Stimulated activated CD8-positive, alpha-beta memory T cell treated with anti-CD3 and anti-CD28 coated beads, Interleukin-12 subunit alpha, Interleukin-12 subunit beta, amount 100 ng/mL, for 1 hour (primary cell): ENCODE results near the gene HOXC12.

ENCODE experiments used
- DNase-seq: peaks from one replicate; pipeline ENCODE4 v3.0.0-alpha.2; 2020; ENCODE audit warnings: low read depth

HOXC12 gene, protein sequence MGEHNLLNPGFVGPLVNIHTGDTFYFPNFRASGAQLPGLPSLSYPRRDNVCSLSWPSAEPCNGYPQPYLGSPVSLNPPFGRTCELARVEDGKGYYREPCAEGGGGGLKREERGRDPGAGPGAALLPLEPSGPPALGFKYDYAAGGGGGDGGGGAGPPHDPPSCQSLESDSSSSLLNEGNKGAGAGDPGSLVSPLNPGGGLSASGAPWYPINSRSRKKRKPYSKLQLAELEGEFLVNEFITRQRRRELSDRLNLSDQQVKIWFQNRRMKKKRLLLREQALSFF

DNA sequence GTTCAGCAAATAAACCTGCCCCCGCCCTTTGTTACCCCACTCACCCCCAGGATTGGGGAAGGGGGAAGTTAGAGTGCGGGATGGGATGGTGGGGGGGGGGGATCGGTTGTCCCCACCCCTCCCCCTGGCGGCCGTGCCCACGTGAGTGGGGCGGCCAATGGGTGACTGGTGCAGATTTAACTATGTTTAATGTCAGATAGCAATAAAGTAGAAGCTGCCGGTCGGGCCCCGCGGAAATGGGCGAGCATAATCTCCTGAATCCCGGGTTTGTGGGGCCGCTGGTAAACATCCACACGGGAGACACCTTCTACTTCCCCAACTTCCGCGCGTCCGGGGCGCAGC lies at the start of gene HOXC12:
TSS of gene HOXC12 (plus strand) at position 210 of the 342 bp plus-strand sequence. CDS start at position 237, 27 bp downstream.
- DNase-seq: no peak

DNA sequence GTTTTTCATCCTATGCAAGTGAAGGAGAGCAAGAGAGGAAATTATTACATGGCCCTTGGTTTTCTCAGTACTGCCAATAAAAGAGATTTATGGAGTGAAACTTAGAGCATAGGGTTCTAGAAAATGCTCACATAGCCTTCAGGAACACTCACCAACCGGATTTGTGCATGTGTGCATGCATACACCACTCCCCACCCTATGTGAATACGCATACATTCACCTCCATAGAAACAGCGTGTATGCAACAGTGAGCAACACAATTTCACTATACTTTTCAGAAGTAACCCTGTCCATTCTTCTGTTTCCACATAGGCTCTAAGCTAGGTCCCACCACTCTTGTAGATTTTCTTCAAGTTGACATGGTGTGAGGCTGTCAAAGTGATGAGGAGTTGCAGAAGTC lies 47.6 kb upstream of the HOXC12 start:
- DNase-seq: no peak

DNA sequence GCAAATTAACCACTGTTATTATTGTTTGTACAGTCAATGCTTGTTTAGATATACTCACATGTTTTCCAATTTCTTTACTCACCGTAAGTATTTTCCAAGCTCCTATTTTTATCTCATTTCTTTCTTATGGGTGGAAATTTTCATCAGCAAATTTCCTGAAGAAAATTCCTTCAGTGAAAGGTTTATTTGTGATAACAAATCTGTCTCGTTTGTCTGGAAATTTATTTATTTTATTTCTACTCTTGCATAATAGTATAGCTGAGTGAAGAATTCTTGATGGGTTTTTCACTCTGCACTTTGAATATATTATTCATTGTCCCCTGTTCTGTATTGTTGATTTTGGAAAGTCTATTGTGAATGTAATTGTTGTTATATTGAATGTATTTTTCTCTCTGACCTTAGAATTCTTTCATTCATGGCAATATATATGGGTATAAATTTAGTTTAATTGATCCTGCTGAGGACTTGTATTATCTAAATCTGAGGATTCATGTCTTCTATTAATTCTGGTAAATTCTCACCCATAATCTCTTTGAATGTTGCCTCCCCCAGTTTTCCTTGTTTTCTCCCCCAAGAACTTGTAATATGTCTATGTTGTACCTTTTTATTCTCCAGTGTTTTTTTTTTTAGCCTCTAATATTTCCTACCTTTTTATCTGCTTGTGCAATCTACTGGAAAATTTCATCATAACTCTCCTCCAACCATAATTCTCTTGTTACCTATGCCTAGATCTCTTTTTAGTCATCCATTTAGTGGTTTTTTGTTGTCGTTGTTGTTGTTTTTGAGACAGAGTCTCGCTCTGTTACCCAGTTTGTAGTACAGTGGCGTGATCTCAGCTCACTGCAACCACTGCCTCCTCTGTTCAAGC lies 37.7 kb upstream of the HOXC12 start:
- DNase-seq: no peak

DNA sequence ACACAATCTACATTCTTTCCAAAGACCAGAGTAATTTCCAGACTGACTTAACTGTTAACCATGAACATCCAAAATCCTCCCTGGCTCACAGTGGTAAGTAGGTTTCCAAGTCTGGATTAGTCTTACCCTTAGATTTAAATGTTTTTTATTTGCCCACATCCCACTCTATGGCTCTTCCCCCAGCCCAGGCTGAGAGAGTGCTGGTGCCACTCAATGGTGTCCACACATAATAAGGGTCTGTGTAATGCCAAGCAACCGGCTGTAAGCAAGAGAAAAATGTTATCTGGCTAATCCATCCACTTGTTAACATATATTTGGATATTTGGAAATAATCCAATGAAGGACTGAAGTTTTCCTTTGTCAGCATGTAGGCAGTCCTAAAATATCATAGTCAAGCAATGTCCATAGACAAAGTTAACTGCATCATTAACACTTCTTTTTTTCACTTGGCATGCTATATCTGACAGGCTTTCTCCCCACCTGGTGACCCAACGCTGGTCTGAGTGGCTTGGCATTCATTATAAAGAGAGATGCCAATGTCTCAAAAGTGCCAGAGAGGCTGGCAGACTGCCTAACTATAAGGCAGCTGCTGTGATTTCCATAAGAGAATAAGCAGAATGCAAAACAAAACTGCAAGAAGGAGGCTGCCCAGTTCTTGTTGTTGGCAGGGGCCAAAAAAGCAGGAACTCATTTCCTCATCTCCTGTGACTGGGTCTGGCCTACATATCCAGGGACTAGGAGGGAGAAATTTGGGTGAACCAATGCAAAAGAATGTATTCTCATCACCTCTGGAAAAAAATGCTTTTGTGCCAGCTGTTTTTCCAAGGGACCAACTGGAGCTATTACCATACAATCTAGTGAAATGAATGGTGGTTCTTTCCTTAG lies 29.9 kb upstream of the HOXC12 start:
- DNase-seq: no peak

DNA sequence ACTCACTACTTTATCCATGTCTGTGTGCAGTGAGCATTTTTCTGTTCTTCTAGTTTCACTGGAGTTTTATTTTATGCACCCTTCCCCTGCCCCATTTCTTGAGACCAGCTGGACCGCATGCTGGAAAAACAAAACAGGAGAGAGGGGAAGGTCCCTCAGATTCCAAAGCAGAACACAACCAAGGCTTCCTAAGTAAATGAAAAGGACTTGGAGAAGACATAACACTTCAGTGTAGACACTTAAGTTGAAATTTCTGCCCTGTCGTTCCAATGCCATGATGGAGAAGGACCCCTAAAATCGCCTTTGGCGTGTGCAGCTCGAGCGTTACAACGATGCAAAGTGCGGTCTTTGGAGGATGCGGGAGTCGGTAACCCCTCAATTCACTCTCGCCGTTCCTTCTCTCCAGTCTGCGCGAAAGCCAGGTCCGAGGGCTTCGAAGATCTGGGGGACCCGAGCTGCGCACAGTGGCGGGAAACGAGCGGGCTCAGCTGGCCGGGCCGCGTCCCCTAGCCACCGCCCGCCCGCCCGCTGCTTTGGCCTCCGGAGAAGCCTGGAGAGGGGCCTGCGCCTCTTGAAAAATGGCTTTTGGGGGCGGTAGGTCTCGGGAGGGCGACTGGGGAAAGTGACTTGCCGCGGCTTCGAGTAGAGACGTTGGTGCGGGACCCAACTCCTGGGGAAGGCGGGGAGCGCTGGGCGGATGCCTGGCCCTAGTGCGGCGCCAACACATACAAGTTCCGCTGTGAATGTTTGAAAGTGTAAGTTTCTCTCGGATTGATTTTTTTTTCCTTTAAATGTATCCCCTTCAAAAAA lies 27.3 kb upstream of the HOXC12 start:
- no peak for DNase-seq

DNA sequence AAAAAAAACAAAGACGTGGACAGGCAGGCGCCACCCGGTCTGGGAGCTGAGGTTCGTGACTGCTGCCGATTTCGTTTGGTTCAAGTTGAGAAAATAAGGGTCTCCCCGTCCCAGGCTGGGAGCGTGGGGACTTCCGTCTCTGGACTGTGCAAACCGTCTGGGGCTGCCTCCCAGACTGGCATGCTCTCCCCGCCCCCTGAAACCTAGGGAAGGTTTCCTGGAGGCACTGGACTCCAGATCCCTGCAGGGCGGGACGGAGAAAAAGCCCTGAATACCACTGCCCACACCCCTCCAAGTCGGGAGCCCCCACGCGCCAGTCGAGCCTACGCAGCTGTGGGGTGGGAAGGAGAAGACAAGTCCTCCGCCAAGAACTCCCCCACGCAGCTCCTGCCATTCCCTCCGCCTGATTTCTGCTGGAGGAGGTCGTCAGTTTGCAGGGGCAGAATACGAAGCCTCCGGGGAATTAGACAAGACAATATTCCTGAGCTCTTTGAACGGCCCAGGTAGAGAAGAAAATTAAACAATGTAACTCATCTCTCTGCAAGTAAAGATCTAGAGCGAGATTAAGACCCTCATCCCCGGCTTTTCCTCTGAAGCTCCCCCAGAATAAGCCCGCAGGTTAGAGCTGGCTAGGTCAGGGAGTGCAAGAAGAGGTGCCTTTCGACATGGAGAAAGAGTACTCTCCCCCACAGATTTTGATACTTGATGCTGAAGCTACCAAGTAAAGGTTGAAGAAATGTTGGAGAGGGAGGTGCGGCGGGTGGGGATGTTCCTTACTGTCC lies 26.5 kb upstream of the HOXC12 start:
- DNase-seq: no peak

DNA sequence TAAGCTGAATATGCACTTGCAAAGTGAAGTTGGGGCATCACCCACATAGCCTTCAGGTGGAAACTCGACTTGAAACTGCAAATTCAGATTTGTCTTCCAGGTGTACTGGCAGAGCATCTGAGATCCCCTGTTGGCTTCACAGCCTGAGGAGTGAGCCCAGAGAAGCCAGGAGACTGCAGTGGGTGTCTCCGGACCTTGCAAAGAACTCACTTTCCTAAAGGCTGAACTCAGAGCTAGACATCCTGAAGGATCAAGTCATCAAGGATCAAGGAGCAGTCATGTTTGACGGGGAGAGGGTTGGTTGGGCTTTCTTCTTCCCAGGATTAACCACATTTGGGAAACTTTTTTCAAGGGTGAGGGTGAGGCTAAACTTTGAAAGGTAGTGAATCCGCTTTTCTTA lies 25.2 kb upstream of the HOXC12 start:
- no peak for DNase-seq

DNA sequence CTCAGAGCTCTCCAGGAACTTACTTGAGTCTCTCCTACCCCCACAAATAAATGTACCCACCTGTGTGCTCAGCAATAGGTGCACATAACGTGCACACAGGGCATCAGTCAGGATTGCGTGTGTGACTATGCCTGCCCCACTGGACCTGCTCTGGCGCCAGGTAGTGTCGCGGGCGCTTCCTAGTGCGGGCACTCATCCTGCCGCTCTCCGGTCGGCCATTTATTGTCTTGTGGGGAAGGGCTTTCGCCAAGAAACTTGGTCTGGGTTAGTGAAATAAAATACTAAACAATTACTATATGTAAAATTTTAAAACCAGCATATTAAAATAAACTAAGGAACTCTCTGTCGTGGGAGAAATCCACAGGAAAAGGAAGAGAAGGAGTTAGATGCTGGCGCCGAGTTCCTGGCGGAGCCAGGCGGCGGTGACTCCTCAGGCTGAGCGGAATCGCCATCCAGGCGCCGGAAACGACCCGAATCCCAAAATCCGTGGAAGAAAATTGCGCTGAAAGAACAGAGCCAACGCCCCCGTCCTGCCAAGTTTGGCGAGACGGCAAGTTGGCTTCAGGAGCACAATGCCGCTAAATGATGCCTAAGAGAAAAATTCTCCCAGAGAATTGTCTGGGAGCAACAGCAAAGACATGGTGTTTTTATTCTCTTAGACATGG lies 24.0 kb upstream of the HOXC12 start:
- no peak for DNase-seq

DNA sequence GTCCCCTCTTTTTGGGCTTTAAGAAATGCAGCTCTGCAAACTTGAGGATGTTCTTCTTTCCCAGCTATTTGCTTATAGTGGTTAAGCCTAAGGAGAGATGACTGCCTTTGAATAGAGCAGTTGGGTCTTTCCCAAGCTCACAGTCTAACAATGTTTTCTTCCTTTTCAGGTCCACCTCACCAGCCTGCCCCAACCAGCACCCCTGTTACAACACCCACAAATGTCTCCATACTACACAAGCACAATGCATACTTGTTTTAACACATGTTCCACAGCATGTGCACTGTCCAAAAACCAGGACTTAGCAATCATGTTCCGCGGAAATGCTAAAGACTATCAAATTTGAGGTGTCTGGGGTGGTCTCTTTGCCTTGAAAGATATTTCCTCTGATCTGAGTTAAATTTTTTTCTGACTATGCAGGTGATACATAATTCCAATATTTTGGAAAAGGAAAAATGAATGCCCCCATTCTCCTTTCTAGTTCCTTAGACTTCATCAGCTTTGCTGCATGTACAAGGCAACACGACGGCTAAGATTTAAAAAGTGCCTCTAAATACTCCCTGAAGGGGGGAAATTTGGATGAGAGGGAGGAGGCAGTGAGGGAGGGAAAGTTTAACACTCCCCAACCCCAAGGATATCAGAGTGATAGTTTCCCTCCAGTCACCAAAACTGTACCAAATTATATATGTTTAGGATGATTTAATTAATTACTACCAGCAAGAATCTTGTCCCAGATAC lies 22.7 kb upstream of the HOXC12 start:
- DNase-seq: no peak

DNA sequence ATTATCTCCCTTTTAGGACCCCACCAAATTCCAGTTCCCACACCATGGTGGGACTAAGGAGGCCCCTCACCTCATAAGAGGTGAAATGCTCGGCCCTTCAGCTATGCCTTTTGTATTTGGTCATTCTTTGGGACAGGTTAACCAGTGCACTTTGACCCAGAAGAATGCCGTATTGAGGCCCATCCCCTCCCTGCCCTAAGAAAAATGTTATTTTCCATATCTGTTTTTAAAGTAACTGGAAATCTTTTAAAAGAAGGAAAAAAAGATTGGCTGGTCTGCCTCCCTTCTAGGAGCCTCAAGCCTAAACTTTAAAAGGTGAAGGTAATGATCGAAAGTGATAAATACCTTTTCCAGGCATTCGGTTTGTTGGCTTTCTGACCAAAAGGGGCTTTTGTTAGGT lies 21.8 kb upstream of the HOXC12 start:
- DNase-seq: no peak

DNA sequence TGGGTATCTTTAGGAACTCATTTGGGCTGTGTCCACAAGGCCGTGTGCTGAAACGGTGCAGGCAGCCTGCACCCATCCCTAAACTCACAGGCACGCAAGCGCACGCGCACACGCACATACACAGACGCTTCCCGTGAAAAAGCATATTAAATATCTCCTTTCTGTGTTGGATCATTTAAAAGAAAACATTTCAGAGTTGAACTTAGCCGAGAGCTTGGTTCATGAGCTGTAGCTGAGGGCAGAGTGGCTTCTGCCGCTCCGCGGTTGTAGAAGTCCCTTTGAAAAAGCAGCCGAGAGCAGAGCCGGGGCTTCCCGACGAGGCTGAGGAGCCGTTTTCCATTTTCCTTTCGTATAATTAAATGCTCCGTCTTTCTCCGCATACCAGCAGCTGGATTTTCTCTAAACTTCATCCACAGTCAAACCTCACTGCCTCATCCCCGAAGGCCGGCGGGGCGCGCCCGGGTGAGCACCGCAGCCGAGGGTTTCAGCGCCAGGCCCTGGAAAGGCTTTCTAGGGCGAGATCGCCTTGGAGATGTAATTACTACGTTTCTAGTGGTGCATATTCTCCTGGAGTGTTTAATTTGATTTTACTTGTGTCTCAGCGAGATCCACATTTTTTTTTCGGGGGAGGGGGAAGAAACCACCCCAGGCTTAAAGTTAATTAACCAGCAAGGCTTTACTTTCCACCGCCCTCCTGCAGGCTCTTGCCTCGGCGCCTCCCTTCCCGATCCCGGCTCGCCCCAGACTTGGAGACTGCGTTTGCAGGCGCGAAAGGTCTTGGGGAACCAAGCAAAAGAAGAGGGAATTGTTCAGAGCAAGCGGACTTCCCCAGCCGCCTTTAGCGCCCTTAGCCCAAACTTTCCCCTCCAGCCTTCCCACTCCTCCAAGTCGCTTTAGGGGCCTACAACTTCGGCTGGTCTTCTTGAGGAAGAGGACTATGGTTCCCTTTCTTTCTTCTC lies 19.0 kb upstream of the HOXC12 start:
- no peak for DNase-seq

DNA sequence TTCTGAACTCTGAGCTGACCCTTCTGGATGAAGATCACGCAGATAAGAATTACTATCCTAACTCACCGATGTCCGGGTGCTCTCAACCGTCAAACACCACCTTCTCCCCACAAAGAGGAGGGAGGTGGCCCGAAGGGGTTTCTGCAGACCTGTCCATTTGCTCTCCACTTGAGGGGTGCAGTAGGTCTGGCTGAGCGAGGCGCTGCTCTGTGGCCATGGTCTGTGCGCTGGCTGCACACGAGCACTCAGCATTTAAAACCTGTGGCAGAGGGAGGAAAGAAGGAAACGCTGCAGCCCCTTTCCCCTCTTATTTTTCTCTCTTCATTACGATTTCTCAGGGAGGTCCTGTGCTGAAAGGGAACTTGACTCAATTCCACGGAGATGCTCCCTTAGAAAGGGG lies 17.6 kb upstream of the HOXC12 start:
- no peak for DNase-seq

DNA sequence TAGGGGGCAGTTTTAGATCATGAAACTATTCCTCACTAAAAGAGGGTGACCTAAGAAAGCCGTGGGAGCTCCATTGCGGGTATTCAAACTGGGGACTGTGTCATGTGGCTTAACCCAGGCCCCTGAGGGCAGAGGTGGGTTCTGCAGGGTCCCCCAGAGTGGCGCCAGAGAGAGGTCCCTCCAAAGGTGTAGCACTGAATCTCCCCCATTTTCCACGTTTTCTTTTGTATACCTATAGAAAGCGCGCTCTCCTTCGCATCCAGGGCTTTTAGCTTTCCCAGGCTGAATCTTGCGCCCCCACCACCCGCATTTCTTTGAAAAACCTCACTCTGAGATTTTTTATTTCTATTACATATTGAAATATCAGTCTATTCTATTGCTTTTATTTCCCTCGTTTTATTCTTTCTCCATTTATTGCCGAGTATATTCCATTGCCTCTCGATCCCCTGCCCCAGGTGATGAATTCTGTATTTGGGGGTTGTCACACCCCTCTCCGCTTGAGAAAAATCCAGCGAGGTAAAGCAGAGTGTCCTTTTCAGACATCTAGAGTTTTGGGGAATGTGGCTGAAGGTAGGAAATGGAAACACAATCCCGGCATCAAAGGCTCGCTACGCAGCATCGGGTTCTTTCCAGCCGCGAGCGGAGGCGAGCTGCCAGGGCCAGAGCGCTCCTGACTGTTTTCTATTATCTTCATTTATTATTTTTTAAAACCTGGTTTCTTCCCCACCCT lies 16.9 kb upstream of the HOXC12 start:
- DNase-seq: no peak

DNA sequence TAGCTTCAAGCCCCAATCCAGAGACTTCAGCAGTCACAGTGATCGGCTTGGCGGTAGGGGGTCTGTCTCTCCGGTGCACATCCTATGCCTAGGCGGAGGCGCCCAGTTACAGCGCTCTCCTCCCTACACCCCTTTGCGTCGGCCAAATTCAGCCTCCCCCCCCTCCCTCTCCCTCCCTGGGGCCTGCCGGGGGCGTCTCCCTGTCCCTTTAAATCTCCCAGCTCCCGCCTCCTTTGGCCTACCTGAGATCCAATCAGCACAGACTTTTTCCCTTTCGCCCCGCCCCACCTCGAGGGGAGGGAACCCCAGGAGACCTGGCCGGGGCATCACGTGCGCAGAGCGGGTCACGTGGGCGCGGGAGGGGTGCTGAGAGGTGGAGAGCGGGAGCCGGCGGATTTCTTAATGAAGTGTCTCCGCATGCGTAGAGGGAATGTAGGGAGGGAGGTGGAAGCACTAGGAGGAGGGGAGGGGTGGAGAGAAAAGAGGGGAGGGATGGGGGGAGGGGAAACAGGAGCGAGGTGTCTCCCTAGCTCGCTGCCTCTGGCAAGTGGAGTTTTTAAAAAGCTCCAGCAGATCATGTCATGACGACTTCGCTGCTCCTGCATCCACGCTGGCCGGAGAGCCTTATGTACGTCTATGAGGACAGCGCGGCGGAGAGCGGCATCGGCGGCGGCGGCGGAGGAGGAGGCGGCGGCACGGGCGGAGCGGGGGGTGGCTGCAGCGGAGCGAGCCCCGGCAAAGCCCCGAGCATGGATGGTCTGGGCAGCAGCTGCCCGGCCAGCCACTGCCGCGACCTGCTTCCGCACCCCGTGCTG lies 16.2 kb upstream of the HOXC12 start, which contains the start of gene HOXC13:
TSS of gene HOXC13 (plus strand) at position 506 of the 815 bp plus-strand sequence. CDS start at position 582, 76 bp downstream.
- no peak for DNase-seq

DNA sequence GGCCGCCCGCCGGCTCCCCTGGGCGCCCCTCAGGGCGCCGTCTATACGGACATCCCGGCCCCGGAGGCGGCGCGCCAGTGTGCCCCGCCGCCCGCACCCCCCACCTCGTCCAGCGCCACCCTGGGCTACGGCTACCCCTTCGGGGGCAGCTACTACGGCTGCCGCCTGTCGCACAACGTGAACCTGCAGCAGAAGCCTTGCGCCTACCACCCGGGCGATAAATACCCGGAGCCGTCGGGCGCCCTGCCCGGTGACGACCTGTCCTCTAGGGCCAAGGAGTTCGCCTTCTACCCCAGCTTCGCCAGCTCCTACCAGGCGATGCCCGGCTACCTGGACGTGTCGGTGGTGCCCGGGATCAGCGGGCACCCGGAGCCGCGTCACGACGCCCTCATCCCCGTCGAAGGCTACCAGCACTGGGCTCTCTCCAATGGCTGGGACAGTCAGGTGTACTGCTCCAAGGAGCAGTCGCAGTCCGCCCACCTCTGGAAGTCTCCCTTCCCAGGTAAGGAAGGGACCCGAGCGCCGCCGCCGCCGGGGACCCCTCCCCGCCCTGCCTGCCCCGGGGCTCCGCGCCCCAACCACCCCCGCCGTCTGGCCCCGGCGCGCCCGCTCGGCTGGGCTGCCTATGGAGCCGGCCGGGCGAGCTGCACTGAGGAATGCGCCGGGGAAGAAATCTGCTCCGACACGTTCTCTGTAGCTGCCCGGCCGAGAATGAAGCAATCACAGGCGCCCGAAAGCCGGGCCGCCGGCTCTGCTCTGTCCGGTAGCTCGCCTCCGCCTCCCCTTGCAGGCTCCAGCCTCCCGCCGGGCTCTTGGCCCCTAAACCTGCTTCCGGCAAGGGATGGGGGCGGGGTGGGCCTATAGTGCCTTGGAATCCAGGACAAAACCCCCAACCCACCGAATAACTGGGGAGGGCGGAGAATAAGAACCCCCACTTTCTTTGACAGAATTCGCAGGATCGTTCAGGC lies 15.3 kb upstream of the HOXC12 start:
- no peak for DNase-seq
